Astrocyte (in vitro differentiated cells and primary cell): Measurements from ENCODE around the gene KCNJ18.
"Not testable (repeated sequence)": the region's sequence is repeated elsewhere in the genome, so short reads cannot be mapped to it uniquely, and the experiment has no call there.

ENCODE experiments used
- EZH2 ChIP-seq: IDR thresholded peaks from 2 replicates; pipeline ENCODE4 v1.6.1; 2012; ENCODE audit warnings: mild to moderate bottlenecking, low read length, inconsistent platforms; ENCODE audit not compliant: insufficient read depth
- TF ChIP-seq, protein P1 (sequence below): IDR thresholded peaks from 2 replicates; pipeline ENCODE4 v1.5.1; 2011; ENCODE audit warnings: low read depth, mild to moderate bottlenecking, inconsistent platforms, low read length, moderate library complexity; ENCODE audit not compliant: insufficient read depth

DNA sequence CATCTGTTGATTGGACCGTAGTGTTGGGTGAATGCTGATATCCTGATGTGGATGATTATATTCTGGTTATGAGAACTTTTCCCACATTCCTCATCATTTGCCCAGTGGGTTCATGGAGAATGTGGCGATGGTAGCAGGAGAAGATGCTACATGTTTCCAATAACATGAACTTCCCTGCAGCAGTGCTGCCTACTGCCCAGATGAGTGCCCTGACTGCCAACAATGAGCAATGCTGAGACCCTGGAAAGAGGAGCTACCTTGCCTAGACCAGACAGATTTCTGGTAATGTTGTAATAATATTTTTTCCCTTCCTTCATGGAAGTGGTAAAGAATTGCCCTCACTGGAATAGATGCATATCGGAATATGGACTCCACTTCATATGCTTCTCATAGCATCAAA lies 29.2 kb upstream of the KCNJ18 start:
- TF ChIP-seq, protein P1, sequence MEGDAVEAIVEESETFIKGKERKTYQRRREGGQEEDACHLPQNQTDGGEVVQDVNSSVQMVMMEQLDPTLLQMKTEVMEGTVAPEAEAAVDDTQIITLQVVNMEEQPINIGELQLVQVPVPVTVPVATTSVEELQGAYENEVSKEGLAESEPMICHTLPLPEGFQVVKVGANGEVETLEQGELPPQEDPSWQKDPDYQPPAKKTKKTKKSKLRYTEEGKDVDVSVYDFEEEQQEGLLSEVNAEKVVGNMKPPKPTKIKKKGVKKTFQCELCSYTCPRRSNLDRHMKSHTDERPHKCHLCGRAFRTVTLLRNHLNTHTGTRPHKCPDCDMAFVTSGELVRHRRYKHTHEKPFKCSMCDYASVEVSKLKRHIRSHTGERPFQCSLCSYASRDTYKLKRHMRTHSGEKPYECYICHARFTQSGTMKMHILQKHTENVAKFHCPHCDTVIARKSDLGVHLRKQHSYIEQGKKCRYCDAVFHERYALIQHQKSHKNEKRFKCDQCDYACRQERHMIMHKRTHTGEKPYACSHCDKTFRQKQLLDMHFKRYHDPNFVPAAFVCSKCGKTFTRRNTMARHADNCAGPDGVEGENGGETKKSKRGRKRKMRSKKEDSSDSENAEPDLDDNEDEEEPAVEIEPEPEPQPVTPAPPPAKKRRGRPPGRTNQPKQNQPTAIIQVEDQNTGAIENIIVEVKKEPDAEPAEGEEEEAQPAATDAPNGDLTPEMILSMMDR, result not testable (repeated sequence)
- TF ChIP-seq EZH2, result not testable (repeated sequence)
